CD4-positive, alpha-beta T cell treated with Interferon alpha-2 for 1 hour (primary cell): ENCODE data around the gene APOL2.
"Not testable (repeated sequence)": the region's sequence is repeated elsewhere in the genome, so short reads cannot be mapped to it uniquely, and the experiment has no call there.

Experiments used
- DNase-seq, 2 donors: peaks; one replicate each; pipeline ENCODE4 v3.0.0-alpha.2; 2020 to 2022

Gene APOL2

DNA sequence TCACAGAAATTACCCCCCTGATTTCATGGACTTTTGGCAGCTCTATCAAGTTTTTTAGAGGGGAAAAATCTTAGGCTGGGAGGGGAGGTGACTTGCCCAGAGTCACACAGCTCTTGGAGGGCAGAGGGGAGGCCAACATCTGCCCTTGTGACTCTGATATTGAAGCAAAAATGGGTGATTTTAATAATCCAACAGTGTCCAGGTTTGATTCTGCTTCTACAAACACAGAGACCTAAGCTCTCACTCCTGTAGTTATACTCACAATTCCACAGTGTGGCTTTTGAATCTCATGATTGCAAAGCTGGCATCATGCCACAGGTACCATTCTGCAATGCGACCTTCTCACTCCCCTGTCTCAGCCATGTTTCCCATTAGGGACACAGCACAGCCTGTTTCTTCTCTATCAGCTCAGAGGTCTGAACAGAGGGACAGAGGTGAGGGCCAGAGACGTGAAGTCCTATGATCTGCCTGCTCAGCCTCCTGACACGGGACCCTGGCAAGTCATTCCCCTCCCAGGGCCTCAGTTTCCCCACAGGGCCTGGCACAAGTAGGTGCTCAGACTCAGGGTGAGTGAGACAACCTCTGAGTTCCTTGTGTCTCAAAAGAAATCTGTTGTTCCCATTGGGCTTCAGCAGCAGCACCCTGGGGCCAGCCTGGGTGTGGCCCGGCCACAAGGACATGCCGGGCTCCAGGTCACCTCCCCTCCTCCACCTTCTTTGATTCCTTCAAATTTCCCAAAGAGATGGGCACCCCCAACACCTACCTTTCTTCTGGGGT, 766 bp downstream of the APOL2 start:
- peak in 1 of 2 donors; percentile 34 for DNase-seq

DNA sequence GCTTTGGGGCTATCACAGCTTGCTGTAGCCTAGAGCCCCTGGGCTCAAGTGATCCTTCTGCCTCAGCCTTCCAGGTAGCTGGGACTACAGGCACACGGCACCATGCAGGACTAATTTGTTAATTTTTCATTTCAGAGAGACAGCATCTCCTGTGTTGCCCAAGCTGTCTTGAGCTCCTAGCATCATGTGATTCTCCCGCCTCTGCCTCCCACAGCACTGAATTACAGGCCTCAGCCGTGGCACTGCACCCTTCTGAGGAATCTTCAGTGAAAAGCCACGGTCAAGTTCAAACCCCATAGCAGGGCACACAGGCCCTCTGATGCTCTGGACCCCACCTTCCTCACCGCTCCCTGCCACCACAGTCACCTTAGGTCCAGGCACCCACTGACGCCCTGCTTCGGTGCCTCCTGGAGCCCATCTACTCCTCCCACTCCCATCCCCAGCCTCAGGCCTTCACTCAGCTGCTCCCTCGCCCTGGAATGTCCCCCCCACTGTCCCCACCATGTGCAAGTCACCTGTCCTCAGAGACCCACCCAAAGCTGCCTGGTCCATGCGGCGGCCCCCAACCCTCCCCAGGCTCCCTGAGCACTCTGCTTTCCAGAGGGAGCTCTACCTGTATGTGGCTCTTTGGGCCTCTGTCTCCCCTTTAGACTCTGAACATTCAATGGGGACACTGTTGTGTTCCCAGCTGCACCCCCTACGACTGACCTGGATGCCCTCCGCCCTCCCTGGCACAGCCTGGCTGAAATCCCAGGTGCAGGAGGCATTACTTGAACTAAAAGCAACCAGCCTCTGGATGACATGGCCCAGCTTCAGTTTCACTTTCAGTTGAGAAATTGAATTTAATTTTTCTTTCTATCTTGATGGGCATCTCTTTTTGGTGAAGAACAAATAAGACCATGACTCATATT, 1.6 kb downstream of the APOL2 start:
- DNase-seq = peak in 1 of 2 donors; percentile 62

DNA sequence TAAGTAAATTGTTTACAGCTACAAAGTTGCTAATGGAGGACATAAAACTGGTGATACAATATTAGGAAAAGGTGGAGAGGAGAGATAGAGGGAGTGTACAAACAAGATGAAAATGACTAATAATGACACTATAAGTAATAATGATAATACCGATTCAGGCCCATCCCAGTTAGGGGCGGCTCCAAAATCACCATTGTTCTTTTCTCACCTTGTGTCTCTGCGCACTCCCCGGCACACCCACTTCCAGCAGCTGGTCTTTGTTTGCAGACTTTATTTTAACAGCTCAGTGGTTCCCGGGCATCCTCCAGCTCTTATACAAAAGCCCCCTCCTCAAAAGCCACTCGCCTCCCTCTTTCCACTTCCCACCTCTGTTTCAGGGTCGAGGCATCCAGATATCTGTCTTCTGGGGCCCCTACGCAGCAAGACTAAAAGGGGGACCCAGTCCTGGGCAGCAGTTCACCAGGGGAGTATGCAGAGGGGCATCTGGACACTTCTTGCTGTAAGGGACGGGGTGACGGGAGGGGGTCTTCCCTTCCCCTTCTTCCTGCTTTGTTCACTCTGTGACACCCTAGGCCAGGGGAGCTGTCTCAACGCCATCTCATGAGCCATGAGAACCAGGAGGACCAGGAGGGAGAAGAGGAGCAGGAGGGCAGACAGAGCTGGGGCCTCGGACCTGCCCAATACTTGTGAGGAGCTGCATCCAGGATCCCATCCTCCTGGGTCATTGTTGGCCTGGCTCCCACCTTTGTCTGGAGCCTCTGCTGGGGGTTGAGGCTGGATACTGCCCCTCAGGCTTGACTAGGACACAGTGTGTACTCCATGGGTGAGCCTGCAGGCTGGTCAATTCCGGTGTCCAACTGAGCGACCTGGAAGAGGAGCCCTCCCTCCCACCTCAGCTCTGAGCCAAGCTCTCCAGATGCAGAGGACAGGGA, 2.7 kb downstream of the APOL2 start:
- no peak for DNase-seq

DNA sequence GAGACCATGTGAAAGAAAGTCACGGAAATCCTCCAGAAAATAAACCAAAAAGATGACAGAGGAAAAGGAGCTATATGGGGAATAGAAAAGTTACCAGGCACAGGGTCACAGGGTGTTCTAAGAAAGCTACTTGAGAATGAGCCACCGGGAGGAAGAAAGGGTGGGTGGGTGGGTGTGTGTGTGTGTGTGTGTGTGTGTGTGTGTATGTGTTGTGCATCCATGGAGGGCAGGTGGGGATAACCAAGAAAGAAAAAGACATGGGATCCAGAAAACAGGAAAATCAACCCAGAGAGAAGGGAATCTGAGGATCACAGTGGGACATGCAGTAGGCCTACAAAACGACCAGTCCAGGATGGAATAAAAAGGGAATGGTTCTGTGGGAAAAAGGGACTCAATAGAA, 3.7 kb downstream of the APOL2 start:
- DNase-seq = no peak

DNA sequence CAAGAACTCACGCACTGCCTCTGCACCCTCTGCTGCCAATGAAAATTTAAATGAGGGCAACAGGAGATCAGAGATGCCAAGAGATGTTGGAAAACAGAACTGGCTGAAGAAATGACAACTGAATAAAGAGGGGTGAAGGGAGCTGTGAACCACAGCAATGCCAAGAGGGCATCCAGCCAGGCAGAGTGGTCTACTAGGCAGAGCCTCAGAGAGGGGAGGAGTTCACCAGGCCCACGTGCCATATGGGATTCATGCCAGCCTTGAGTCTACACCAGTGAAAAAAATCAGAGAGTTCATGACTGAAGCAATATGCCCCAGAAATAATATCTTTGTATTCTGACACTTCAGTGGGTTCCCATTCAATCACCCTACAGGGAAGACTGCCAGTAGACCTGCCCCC, 4.4 kb downstream of the APOL2 start:
- no peak for DNase-seq

DNA sequence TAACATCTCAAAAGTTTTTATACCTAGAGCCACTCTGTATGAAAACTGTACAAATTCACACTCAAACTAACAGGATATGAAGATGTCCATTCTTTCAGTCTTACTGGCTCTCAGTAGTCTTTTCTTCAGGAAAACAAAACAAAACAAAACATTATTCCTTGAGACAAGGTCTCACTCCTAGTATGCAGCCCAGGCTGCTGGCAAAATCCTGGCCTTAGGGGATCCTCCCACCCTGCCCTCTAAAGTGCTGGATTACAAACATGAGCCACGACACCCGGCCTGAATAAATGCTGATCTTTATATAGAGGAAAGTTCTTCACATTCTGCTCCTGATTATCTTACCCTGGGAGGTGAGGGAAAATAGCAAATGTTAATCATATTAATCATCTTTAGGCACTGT, 5.1 kb downstream of the APOL2 start:
- no peak for DNase-seq

DNA sequence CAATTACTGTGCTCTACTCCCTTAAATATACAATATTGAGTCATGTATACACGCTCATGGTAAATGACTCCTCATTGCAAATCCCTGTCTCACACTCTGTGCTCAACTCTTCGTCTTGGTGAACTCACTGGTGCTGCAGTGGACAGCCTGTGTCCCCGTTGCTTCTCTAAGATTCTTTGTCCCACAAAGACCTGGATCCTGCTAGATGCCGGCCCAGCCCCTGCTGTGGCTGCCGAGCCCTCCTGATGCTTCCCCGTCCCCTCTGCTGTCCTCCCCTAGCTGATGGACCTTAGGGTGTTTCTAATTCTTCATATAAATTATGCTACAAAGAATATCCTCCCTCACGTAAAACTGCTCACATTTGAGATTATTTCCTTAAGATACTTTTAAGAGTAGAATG, 5.5 kb downstream of the APOL2 start:
- no peak for DNase-seq

DNA sequence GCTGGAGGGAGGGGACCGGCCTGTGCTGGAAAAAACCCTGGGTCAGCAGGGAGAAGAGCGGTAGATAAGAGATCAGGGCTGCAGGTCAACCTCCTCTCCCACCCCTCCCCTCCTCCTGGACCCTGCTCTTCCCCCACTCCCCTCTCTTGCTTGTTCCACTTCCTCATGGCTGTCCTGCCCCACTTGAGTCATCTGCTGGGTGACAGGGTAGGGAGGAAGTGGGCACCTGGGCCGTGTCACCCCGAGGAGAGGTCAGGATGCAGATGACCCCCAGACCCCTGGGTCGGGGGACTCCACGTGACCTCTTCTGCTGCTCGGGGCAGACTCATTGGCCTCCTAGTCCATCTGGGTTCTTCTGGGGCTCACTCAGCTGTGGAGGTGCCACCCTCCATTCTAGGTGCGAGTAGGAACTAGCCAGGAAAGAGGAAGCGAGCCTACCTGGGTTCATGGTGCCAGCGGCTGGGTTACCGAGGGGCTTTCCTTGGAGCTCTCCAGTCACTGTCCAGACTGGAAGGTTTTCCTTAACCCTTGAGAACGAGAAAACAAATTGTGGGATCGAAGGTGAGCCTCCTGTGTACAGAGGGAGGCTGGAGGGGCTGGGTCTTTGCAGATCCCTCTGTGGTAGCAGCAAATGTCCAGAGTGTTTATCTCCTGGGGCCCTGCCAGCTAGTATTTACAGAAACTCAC, 6.5 kb downstream of the APOL2 start:
- no peak for DNase-seq

DNA sequence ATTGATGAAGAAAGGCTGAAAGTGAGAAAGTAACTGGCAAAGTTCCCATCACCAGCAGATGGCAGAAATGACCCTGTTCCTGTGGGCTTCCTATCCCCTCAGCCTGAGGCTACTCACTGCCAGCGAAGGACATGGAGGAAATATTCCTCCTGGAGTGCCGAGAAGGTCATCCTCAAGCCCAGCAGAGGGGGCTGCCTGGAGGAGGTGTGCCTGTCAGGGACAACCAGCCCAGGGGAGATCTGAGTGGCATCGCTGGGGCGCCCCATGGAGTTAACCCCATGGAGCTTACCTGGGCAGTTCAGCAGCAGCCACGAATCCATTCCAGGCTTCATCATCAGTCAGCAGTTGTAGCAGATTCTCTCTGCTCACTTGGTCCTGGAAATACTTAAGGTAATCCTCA, 8.3 kb downstream of the APOL2 start:
- DNase-seq = not testable (repeated sequence)

DNA sequence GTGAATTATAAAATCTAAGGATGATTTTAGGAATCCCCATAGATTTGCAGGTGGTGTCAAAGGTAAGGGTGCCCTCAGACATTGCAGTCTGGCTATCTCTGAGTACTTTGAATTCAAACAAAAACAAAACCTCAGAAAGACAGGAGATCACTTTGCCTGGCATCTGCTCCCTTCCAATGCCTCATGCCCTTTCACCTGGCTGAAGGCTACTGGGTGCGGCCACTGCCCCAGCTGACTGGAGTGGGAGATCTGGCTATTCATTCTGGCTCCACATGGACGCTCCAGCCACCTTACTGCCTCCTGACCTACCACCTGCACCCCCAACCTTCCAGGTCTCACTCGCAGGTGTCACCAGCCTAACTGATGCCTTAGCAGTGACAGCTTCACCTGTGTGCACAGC, 9.7 kb downstream of the APOL2 start:
- DNase-seq = not testable (repeated sequence)

DNA sequence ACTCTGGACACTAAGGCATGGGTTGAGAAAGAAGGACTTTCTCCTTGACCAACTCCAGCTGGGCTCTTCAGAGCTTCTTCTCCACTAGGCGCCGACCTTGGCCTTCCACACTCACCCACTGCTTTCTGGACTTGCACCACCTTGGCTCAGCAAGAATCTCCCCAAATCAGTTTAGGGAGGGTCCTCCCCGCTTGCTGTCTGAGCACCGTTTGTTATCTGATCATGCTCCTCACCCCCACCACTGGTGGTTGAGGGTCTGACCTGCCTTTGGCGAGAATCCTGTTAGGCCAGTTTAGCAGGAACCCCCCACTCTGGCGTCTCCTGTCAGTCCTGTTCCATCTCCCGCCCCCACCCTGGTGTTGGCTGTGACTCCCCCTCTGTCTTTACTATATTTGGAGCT, 10.4 kb downstream of the APOL2 start:
- DNase-seq = no peak

DNA sequence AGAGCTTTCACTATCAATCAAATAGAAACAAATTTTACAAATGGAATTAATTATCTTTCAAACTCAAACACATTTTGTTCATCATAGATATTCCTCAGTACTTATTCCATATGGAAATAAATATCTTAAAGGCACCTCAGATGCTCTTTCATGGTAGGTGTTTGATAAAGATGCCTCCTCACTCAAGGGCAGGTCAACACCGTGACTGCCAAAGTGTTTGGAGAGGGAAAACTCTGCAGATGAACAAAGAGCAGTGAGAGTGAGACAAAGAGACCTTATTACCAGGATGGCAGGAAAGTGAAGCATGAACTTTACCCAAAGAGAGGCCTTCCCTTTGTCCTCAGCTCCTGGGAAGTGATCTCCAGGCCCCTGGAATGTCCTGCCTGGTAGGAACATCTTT, 11.0 kb downstream of the APOL2 start:
- DNase-seq = not testable (repeated sequence)

DNA sequence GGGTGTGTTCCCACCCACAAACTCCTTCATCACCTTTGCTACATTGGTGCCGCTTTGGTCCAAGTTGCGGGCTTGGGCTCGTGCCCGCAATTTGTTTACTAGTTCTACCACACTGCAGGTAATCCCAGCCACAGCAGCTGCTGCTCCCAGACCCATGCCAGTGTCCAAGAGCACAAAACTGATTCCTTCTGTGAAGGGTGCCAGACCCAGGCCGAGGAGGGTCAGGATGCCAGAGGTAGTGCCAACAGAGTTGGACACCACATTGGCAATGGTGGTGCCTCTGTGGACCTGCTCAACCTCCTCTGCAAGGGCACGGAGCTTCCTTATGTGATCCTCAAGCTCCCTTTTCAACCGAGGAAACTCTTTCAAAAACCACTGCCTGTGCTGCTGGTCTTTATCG, 11.5 kb downstream of the APOL2 start:
- DNase-seq = no peak

DNA sequence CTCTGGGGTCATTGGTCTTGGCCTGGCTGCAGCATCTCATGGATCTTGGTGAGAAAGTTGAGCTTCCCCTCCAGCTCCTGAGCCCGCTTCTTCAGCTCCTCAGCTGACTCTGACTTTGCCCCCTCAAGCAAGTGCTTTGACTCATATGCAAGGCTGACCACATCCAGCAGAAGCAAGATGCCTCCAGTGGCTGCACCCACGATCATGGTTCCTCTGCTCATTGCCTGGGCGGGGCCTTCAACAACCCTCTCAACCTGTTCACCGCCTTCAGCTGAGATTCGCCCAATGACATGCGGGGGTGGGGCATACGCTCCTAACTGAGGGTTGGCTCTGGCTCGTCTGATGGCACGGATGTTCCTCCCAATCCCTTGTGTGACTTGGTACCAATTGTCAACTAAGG, 11.9 kb downstream of the APOL2 start:
- no peak for DNase-seq

DNA sequence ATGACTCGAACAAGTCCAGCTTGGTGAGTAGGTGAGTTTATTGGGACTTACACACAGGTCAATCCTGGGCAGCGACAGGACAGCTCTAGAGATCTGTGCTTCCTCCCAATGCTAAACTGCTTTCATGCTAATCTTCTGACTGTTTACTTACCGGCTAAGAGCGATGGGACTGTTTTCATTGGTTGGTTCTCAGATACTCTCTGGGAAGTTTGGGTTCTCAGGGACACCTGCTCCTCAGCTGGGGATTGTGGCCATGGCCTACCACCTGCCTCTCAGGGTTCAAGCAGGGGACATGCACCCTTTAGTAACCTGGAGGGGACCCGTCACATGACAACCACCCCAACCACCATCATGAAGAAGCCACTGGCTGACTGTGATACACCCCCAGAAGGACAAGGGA, 13.1 kb downstream of the APOL2 start:
- no peak for DNase-seq

DNA sequence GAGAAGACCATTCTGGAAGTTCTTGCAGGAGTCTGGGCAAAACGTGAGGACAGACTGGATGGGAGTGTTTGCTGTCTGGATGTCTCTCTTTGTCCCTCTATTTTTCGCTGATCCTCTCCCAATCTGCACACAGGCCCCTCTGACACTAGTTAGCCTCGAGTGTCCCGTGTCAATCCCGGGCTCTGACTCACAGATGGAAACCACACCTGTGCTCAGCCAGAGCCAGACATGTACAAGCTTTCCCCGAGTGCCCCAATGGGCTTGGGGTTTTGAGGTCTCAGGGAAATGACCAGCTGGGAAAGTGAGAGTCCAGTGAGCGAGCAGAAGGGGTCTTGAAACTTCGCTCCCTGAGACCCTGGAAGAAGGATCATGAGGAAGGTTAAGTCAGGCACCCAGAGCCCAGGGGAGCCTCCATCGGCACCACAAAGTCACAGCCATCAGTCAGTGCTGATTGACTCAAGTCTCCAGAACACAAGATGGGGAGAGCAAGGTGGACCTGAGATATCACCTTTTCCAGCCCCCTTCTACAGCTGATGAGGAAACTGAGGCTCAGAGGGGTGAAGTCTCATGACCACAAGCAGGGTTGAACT, 13.9 kb downstream of the APOL2 start:
- DNase-seq = no peak

DNA sequence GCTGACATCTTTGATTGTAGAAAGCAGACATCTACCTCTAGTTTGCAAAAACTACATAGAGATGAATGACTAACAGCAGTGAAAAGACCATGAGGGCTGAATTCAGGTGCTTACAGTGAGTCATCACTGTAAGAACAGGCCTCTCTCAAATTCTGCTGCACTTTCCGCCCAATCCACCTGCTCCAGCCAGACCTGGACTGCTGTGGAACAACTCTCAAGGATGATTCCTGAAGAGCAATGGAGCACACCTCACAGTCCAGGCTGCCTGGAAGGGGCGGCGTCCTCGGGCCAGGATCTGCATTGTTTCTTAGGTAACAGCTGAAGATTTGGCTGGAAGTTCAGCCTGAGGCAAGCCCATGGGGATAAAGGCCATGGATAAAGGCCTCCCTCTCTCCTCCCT, 15.1 kb downstream of the APOL2 start:
- no peak for DNase-seq

DNA sequence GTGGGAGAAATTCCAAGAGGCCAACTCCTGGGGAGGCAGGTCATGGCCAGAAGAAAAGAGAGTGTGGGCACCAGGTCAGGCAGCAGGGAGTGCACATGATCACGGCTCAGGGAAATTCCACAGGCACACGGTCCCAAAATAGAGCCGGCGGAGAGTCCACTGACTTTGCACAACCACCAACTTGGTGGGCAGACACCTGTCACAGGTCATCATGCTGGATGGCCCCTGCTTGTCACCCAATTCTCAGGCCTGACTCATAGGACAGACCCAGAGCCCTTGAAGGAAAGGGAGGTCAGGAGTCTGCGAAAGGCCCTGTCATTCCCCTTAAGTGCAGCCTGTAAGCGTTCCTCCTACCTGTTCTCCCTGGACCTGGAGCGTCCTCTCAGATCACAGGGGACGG, 15.8 kb downstream of the APOL2 start:
- DNase-seq = no peak

DNA sequence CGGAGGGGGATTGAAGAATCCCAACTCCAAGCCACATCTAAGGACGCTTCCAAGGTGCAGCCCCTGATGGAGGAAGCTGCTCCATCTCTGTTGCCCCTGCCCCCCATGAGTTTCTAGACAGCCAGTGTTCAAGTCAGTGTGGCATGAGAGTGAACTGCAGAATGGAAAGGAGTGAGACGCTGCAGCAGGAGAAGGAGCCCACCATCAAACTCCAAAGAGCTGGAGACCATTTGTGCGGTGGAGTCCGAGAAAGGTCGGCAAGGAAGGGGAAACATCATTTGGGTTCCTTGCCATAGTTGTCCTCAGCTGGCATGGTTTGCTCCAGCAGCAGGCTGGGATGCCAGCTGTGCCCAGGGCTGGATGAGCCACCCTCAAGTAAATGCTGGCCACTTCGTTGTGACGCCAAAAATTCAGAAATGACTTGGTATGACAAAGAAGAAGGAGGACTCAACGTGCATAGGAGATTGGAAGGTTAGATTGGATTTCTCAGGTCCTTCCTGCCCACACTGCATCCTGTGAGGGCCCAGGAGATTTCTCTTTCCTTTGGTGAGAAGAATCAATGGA, 16.4 kb downstream of the APOL2 start:
- DNase-seq = no peak

DNA sequence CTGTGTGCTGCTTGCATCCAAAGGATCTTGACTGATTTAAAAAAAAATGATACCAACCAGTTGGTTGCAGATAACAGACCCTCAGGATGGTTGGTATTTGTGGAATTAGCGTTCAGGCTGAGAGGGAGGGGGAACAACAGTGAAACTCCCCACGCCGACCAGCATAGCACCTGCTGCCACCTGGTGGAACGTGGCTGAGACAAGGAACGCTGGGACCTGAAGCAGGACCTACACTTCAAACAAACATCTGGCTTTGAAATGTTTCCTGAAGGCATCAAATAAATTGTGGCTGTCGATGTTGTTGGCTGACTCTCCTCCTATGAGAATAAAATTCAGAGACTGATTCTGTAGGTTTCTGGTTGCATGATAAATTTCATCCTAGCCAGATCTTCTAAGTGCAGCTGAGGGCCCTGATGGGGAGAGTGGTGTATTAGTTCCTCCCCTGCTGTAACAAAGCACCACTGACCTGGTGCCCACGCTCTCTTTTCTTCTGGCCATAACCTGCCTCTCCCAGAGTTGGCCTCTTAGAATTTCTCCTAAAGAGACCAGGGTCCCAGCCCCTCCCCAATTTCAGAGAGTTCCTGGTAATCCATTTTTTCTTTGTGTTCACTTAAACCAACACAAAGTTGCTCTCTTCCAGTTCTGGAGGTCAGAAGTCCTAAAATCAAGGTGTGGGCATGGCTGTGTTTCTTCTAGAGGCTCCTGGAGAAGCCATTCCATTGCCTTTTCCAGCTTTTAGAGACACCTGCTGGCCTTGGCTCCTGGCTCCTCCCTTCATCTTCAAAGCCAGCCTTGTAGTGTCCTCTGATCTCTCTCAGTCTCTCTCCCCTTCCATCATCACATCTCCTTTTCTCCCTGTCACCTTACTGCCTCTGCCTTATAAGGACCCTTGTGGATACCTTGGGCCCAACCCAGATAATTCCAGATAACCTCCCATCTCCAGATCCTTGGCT, 17.3 kb downstream of the APOL2 start:
- peak; percentile 37 to 57 for DNase-seq
